Fibroblast of skin of scalp (primary cell): ENCODE results near the gene ZSCAN2.

Experiments
- DNase-seq: peaks from one replicate; pipeline ENCODE4 v3.0.0-alpha.2; 2013

The ZSCAN2 gene

DNA sequence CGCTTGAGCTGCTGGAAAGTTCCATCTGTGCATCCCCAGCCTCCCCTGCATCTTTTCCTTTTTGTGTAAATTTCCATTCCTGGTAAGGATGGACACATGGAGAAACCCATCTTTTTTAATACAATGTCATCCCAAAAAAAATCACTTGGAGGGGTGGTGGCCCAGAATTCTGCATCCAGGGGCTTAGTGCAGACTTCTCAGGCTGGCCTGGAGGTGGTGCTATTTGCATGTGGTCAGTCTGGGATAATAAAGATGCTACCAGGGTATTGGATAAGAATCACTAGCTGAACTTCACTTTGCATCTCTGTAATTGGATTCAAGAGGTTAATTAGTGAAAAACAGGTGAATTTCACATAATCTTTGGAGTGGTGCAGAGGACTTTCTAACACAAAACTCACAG lies 1.8 kb upstream of the ZSCAN2 start:
- peak; percentile 58 for DNase-seq

DNA sequence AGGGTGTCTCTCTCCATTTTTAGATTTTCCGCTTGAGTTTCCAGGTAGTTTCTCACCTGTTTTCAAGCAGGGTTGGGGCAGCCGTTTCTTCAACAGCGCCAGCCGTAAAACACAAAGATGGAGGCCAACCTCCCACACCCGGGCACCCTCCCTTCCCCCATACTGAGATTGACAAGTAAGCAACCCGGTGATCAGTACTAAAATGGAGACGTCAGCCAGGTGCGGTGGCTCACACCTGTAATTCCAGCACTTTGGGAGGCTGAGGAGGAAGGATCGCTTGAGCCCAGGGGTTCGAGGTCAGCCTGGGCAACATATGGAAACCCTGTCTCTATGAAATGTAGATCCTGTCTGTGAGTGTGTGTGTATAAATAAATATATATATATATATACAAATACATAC lies 903 bp upstream of the ZSCAN2 start:
- DNase-seq = no peak

DNA sequence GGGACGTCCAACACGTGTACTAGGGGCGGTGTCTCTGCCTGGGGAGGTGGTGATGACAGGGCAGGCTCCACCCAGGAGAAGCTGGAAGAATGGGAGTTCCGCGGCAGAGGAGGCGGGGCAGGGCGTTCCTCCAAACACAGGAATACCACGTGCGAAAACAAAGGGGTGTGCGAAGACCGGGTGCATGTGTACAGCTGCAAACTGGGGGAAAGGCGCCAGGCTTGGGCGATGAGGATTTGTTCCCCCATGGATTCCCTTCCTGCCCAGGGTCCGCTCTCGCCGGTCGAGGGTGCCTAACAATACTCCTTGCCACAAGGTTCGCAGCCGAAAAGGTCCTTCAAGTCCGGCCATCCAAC lies 500 bp upstream of the ZSCAN2 start:
- DNase-seq = peak; percentile 83

DNA sequence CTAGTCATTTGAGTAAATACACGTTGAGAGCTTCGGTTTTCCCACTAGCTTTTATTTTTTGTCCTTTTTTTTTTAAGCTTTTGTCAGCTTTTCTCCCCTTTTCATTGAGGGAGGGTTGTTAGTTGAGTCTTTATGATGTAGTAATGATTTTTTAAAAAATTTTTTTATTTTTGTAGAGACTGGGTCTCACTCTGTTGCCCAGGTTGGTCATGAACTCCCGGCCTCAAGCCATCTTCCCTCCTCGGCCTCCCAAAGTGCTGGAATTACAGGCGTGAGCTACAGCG lies 688 bp downstream of the ZSCAN2 start:
- no peak for DNase-seq

DNA sequence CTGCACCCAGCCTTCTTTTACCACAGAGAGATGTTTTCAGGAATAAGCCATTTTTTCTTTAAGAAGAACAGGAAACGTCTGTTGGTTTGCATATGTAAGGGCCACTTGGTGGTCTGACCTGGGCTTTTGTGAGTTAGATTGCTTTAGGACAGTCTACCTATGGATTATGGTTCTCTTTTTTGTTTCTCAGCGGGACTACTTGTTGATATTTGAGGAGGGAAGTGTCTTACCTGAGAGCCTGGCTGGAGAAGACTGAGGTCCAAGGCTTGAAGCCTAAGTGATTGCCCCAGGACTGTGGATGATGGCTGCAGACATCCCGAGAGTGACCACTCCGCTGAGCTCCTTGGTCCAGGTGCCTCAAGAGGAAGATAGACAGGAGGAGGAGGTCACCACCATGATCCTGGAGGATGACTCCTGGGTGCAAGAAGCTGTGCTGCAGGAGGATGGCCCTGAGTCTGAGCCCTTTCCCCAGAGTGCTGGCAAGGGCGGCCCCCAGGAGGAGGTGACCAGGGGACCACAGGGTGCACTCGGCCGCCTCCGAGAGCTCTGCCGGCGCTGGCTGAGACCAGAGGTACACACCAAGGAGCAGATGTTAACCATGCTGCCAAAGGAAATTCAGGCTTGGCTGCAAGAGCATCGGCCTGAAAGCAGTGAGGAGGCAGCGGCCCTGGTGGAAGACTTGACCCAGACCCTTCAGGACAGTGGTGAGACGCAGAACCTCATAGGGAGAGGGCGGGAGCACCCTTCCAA lies 3.0 kb downstream of the ZSCAN2 start:
- DNase-seq = no peak

GRCh38 chr15:84604826-84605553 lies 4.2 kb downstream of the ZSCAN2 start:
- no peak for DNase-seq

DNA sequence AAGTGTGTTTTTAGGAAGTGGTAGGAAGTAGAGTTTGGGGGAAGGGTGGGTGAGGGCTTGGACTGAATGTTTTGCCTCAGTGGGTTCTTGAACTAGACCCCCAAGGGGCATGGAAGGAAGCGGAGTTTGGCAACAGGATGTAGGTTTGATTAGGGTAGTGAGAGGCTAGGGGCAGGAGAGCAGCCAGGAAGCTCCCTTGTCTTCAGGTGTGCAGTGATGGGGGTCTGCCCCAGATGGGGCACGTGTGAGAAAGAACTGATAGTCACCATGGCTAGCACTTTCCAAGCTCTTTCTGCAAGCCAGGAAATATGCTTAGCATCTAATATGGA lies 4.7 kb downstream of the ZSCAN2 start:
- no peak for DNase-seq

DNA sequence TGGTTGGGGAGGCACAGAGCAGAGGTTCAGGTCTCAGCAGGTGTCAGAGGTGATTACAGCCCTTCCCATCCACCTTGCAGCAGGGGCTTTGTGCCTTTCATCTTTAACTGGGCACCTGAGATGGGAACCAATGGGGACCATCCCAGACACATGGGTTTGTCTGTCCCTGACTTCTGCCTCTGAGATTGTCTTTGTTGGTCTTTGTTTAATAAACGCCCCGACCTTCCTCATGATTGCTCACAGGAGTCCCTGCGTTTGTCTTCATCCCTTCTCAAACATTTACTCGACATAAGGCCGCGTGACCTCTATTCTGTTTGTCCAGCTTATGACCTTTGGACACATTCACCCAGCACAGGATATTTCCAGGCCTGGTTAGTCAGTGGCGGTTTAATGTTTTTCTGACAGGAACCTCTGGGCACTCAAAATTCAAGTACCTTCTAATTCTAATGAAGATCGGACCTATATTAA lies 5.9 kb downstream of the ZSCAN2 start:
- no peak for DNase-seq

DNA sequence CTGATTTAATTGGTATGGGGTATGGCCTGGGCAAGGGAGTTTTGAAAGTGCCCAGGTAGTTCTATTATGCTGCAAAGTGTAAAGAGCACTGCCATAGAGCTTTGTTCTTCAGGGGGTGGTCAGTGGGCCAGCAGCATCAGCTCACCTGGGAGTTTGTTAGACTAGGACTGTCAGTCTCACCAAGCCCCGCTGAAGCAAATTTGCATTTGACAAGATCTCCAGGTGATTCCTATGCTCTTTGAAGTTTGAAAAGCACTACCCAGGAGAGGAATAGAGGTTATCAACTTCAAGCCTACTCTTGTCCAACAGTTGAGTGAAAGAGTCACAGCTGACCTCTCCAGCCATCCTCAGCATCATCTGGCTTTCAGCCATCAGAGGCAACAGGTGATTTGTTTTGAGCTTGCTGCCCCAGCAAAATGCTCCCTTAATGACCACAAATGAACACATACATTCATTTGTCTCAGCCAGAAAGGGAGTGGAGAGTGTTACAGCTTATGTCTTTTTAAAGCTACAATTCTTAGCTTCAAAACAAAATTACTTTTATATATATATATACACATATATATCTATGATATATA lies 8.0 kb downstream of the ZSCAN2 start:
- no peak for DNase-seq

- no peak for DNase-seq
Measured at GRCh38 chr15:84609818-84610525, 9.2 kb downstream of the ZSCAN2 start.

- no peak for DNase-seq
Measured at GRCh38 chr15:84611631-84612030, 10.8 kb downstream of the ZSCAN2 start.

- DNase-seq = no peak
Measured at GRCh38 chr15:84616235-84616634, 15.4 kb downstream of the ZSCAN2 start.

DNA sequence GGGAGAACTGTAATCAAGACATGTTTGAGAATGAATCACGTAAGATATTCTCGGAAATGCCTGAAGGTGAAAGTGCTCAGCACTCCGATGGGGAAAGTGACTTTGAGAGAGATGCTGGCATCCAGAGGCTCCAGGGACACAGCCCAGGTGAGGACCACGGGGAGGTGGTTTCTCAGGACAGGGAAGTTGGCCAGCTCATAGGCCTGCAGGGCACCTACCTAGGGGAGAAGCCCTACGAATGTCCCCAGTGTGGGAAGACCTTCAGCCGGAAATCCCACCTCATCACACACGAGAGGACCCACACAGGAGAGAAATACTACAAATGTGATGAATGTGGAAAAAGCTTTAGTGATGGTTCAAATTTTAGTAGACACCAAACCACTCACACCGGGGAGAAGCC lies 19.8 kb downstream of the ZSCAN2 start:
- DNase-seq = no peak

GRCh38 chr15:84621358-84621979 lies 20.7 kb downstream of the ZSCAN2 start:
- DNase-seq = no peak

DNA sequence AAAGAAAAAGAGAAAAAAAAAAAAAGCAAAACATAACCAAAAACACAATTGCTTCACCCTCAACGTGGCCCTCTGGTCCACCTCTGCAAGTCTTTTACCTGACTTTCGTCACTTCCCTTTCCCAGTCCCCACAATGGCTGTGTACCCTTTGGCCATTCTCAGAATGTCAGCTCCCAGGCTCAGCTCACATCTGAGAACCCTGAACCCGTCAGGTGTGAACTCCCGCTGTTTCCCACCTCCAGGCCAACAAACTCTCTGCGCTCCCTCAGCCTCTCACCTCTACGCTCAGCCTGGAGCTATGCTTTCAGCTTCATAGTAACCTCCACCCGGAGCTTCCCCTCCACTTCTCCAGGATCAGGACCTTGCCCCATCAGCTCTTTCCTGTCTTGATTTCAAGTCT lies 23.6 kb downstream of the ZSCAN2 start:
- no peak for DNase-seq

- DNase-seq = no peak
Measured at GRCh38 chr15:84625123-84625522, 24.3 kb downstream of the ZSCAN2 start.

- no peak for DNase-seq
Measured at GRCh38 chr15:84629033-84629432, 28.2 kb downstream of the ZSCAN2 start.

DNA sequence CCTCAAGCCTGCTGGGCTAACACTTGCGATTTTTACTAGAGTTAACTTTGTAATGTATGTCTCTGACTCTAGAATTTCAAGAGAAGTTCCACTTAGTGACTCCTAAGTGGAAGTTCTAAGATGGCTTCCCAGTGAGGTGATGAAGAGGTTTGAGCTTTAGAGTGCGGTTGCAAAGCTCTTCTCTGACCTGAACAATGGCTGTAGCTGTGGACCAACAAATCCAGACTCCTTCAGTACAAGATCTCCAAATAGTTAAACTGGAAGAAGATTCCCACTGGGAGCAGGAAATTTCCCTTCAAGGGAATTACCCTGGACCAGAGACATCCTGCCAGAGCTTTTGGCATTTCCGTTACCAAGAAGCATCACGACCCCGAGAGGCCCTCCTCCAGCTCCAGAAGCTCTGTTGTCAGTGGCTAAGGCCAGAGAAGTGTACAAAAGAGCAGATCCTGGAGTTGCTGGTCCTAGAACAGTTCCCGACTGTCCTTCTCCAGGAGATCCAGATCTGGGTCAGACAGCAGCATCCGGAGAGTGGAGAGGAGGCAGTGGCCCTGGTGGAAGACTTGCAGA lies 31.0 kb downstream of the ZSCAN2 start:
- DNase-seq = peak; percentile 12

GRCh38 chr15:84633311-84634227 lies 32.8 kb downstream of the ZSCAN2 start:
- peak; percentile 77 for DNase-seq

DNA sequence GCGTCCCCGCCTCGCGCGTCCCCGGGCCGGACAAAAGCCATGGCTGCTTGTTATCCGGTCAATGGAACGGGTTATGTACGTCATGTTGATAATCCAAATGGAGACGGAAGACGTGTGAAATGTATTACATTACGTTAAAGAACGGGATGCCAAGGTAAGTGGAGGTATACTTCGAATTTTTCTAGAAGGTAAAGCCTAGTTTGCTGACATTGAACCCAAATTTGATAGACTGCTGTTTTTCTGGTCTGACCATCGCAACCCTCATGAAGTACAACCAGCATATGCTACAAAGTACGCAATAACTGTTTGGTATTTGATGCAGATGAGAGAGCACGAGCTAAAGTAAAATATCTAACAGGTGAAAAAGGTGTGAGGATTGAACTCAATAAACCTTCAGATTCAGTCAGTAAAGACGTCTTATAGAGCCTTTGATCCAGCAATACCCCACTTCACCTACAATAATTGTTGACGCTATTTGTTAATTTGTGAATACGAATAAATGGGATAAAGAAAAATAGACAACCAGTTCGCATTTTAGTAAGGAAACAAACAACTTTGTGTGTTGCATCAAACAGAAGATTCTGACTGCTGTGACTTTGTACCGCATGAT lies 33.5 kb downstream of the ZSCAN2 start:
- no peak for DNase-seq

GRCh38 chr15:84638103-84638502 lies 37.3 kb downstream of the ZSCAN2 start:
- DNase-seq = no peak
